Activated CD4-positive, alpha-beta T cell treated with anti-CD3 and anti-CD28 coated beads for 36 hours (primary cell): ENCODE results near the gene SEC22C. TPM values are rescaled to one million over a fixed set of nuclear protein-coding genes. Genes with fewer than 3 reads are reported as not detected.
A peak's percentile ranks its signal among the peaks of the same experiment; 100 is the strongest.

ENCODE experiments used
- ATAC-seq: fragments of 200-7000 bp; cut with Tn5 transposase; one replicate; pipeline ENCODE4 v1.10.0; 2021; ENCODE audit warnings: mild to moderate bottlenecking, moderate library complexity
- CTCF ChIA-PET: fragments of 350-600 bp; sonication (Branson Sonifier 250); formaldehyde crosslinking; loops from one replicate; lab custom pipeline; 2021; ENCODE audit warnings: antibody characterized with exemption; lab: Charles Lee
- POLR2A ChIA-PET: fragments of 350-600 bp; sonication (Branson Sonifier 250); formaldehyde crosslinking; loops from one replicate; lab custom pipeline; 2021; ENCODE audit warnings: antibody characterized with exemption, inconsistent platforms; lab: Charles Lee
- DNase-seq: peaks from one replicate; pipeline ENCODE4 v3.0.0-alpha.2; 2020
- H3K27ac Mint-ChIP-seq: one replicate; pipeline ENCODE4 v1.8.0; 2021; ENCODE audit warnings: mixed read lengths
- H3K27me3 Mint-ChIP-seq: one replicate; pipeline ENCODE4 v1.8.0; 2021; ENCODE audit warnings: mixed read lengths
- H3K36me3 Mint-ChIP-seq: one replicate; pipeline ENCODE4 v1.8.0; 2021; ENCODE audit warnings: low read depth, mixed read lengths
- H3K4me1 Mint-ChIP-seq: one replicate; pipeline ENCODE4 v1.8.0; 2021; ENCODE audit warnings: mixed read lengths
- H3K4me3 Mint-ChIP-seq: one replicate; pipeline ENCODE4 v1.8.0; 2021; ENCODE audit warnings: mild to moderate bottlenecking, moderate library complexity, mixed read lengths
- H3K9me3 Mint-ChIP-seq: one replicate; pipeline ENCODE4 v1.8.0; 2021; ENCODE audit warnings: low read depth, mixed read lengths
- intact Hi-C, 2 experiments: fragments of 100-400 bp; cut with DNase I in 1 of 2; cut with micrococcal nuclease in 1 of 2; formaldehyde crosslinking; loops; one replicate each; pipeline versions ENCODE4 v1.14.2 to v1.15.1; 2022 to 2024; cut with DNase I, micrococcal nuclease
- total RNA-seq, 2 experiments: library from RNA; stranded (reverse); gene quantifications; one replicate each; pipeline ENCODE4 v1.2.3, GENCODE V29; 2021

Gene SEC22C
- total RNA-seq, 2 experiments from 2014 or later, result 34.2 to 42.5 TPM

DNA sequence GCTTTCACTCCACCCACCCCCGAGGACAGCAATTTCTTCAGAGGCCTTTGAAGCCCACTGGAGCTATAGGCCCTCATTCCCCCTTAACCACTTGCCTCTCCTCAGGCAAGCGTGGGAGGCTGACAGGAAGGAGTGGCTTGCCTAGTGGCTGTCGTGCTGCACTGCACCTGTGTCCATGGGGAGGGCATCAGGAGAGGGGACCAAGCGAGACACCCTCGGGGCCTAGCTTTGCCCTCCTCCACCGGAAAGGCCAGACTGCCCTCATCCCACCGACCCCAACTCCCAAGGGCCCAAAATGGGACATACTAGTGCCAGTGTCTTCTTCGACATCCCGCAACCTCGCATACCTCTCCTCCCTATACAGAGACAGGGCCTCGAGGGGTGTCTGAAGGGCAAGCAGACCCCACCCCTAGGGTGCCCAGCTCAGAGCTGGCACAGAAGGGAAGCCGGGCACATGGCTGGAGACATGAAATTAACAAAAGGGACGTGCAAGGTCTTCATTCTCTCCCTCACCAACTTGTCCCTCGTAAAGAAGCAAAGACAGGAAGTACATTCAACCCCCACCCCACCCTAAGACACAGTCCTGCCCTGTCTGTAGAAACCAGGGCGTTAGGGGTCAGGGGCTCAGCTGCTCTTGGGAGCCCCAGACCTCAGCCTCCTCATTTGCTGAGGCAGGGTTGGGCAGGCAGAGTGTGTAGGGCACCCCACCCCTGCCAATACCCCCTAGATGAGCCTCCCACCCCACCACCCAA lies 55.0 kb downstream of the SEC22C start:
- no peaks in the 10 kb centered on the region for H3K9me3 Mint-ChIP-seq
- ATAC-seq (peak; percentile 88), DNase-seq (peak; percentile 77)
- H3K27ac Mint-ChIP-seq, result peak overlapping the region; percentile 86
- H3K4me1 Mint-ChIP-seq, result peaks cover 64% of the 10 kb centered on the region
- intact Hi-C loops, result no loop called here
- no peak overlapping the region for H3K4me3 Mint-ChIP-seq
- peaks cover 12% of the 10 kb centered on the region for H3K36me3 Mint-ChIP-seq
- ChIA-PET CTCF (interaction anchor here (0.6 to 2.0 kb wide), 9 partner anchors 10 to 197 kb away, joined by 3 to 12 read pairs (median 4); partner anchors contain the start of gene VIPR1), POLR2A (interaction anchor here (0.5 kb wide), 1 partner anchor 92 kb away, joined by 4 read pairs; no protein-coding TSS in a partner anchor)
- H3K27me3 Mint-ChIP-seq, result no peaks in the 10 kb centered on the region

DNA sequence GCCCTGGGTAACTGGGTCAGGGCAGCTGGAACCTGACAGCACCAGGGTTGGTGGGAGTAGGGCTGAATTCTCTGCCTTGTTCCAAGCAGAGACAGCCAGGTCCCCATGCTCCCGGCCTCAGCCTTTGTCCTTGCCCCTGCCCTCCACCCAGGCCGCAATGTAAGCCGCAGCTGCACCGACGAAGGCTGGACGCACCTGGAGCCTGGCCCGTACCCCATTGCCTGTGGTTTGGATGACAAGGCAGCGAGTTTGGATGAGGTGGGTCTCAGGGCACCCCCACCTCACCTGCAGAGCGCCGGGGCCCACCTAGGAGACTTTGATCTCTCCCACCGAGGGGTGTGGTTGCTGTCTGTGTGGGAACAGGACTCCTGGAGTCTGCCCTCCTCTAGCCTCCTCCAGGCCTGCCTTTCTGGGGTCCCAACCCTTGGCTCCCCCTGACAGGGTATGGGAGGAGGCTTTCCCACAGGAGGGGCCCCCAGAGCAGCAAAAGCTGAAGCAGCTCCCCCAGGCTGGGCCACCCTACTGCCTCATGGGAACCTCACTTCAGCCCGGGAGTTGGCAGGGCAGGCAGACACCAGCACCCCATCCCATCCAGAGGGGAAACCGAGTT lies 55.9 kb downstream of the SEC22C start:
- ChIA-PET POLR2A (interaction anchor here (0.5 to 0.7 kb wide), 2 partner anchors 93 to 308 kb away, joined by 3 to 4 read pairs; no protein-coding TSS in a partner anchor), CTCF (interaction anchor here (0.6 to 2.0 kb wide), 8 partner anchors 8 to 198 kb away, joined by 3 to 12 read pairs (median 4); partner anchors contain the start of gene VIPR1)
- DNase-seq (no peak), ATAC-seq (no peak)
- intact Hi-C loops, result no loop called here
- H3K36me3 Mint-ChIP-seq, result peaks cover 17% of the 10 kb centered on the region
- H3K27ac Mint-ChIP-seq, result peak overlapping the region; percentile 86
- no peaks in the 10 kb centered on the region for H3K9me3 Mint-ChIP-seq
- no peaks in the 10 kb centered on the region for H3K27me3 Mint-ChIP-seq
- H3K4me1 Mint-ChIP-seq, result peaks cover 58% of the 10 kb centered on the region
- H3K4me3 Mint-ChIP-seq, result no peak overlapping the region

DNA sequence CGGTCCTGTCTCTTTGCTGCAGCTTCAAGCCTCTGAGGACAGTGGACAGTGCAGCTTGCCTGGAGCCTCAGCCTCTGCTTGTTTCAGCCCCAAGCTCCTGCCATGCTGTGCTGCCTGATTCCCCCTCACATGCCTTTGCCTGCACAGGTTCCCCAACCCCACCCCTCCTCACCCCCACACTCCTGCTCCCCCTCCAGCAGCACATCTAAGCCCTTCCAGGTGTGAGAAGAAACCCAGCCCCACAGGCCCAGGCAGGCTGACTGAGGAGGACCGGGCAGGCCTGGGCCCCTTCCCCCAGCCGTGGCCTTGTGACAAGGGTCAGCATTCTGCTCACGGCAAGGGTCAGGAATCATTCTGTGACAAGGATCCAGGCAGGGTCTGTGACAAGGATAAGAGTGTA lies 56.6 kb downstream of the SEC22C start:
- H3K4me1 Mint-ChIP-seq, result peaks cover 58% of the 10 kb centered on the region
- ChIA-PET POLR2A (interaction anchor here (0.7 kb wide), 1 partner anchor 307 kb away, joined by 3 read pairs; no protein-coding TSS in a partner anchor), CTCF (interaction anchor here (0.6 to 1.1 kb wide), 3 partner anchors 9 to 278 kb away, joined by 3 read pairs; no protein-coding TSS in a partner anchor)
- intact Hi-C loops, result no loop called here
- ATAC-seq (no peak), DNase-seq (no peak)
- no peak overlapping the region for H3K27ac Mint-ChIP-seq
- peaks cover 17% of the 10 kb centered on the region for H3K36me3 Mint-ChIP-seq
- H3K27me3 Mint-ChIP-seq, result no peaks in the 10 kb centered on the region
- no peak overlapping the region for H3K4me3 Mint-ChIP-seq
- H3K9me3 Mint-ChIP-seq, result no peaks in the 10 kb centered on the region

DNA sequence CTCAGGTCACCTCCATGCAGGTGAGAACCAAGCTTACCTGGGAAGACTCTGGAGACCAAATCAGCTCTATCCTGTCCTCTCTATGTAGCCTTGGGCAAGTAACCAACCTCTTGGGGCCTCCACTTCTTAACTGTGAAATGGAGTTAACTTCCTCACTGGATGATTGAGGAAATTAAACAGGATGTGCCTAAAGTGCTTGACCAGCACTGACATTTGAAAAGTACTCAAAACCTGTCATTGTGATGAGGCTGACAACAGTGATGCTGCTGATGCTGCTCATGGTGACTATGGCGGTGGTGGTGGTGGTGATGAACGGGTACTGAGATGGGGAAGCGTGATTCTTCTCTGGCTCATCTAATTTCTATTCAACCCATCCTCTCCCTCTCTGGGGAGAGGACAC lies 57.0 kb downstream of the SEC22C start:
- CTCF ChIA-PET, result interaction anchor here (0.6 to 1.4 kb wide), 5 partner anchors 17 to 277 kb away, joined by 3 to 4 read pairs (median 3); no protein-coding TSS in a partner anchor
- Mint-ChIP-seq H3K4me1 (peaks cover 58% of the 10 kb centered on the region), H3K27ac (no peak overlapping the region), H3K4me3 (no peak overlapping the region), H3K36me3 (peaks cover 16% of the 10 kb centered on the region), H3K9me3 (no peaks in the 10 kb centered on the region), H3K27me3 (no peaks in the 10 kb centered on the region)
- intact Hi-C loops, result no loop called here
- DNase-seq, result no peak
- POLR2A ChIA-PET, result interaction anchor here (0.7 kb wide), 1 partner anchor 307 kb away, joined by 3 read pairs; no protein-coding TSS in a partner anchor
- ATAC-seq, result no peak

DNA sequence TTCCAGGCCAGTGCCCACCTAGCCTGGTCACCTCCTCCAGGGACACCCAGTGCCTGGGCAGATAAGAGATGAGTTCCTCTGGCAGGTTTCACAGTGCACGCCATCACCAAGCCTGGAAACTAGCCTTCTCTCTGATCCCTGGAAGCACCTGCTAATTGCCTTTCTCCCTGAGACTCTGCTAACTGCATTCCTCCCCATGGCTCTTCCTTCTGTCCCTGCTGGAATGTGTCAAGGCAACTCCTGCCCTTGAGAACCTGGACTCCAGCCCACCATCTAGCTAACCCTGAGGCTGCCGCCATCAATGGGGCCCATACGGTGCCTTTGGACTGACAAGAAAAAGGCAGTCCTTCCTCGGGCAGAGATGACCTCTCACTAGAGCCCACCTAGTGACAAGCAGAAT lies 60.9 kb downstream of the SEC22C start:
- no peak overlapping the region for H3K4me3 Mint-ChIP-seq
- H3K27me3 Mint-ChIP-seq, result no peaks in the 10 kb centered on the region
- no peaks in the 10 kb centered on the region for H3K9me3 Mint-ChIP-seq
- ATAC-seq (no peak), DNase-seq (no peak)
- ChIA-PET POLR2A (no interaction called here), CTCF (interaction anchor here (2.1 kb wide), 1 partner anchor 19 kb away, joined by 16 read pairs; the partner anchor contains the start of gene VIPR1)
- H3K36me3 Mint-ChIP-seq, result peaks cover 16% of the 10 kb centered on the region
- no peak overlapping the region for H3K27ac Mint-ChIP-seq
- intact Hi-C loops, result no loop called here
- H3K4me1 Mint-ChIP-seq, result peaks cover 32% of the 10 kb centered on the region

DNA sequence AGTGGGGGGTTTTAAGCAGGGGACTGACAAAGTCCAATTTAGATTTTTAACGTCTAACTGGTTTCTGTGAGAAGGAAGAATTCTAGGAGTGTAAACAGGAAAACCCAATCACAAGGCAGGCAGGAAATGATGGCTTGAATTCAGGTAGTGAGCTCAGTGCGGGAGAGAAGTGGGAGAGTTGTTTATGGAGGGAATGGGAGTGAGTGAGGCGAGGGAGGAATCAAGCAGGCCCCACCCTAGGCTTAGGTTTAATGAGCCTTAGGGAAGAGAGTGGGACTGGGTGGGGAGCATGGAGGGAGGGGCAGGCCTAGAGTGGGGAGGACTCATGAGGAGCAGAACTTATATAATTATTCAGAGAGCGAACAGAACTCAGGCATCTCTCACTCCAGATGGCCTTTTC lies 61.4 kb downstream of the SEC22C start:
- Mint-ChIP-seq H3K4me3 (no peak overlapping the region), H3K9me3 (no peaks in the 10 kb centered on the region), H3K36me3 (peaks cover 16% of the 10 kb centered on the region), H3K27ac (peak overlapping the region; percentile 62), H3K4me1 (peaks cover 31% of the 10 kb centered on the region), H3K27me3 (no peaks in the 10 kb centered on the region)
- ATAC-seq (no peak), DNase-seq (no peak)
- ChIA-PET POLR2A (no interaction called here), CTCF (interaction anchor here (1.0 to 2.1 kb wide), 3 partner anchors 10 to 18 kb away, joined by 3 to 16 read pairs (median 5); partner anchors contain the start of gene VIPR1)
- intact Hi-C loops, result no loop called here

DNA sequence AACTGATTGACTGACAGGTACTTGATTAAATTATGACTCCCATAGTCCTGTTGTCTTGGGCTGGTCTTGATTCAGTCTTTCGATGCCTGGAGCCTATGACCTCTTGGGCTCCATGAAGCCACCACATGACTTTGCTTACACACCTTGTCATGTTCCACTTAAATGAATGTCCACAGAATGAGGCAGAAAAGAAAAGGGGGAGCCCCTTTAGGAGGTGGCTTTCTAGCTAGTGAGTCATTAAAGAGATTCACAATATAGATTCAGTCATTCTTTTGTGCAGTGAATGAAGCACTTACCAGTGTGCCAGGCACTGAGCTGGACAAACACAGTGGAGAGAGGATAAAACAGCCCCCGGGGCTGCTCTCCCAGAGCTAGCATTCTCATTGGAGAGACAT lies 62.2 kb downstream of the SEC22C start:
- peak; percentile 39 for DNase-seq
- H3K36me3 Mint-ChIP-seq, result peaks cover 16% of the 10 kb centered on the region
- CTCF ChIA-PET, result interaction anchor here (1.0 to 2.1 kb wide), 5 partner anchors 9 to 94 kb away, joined by 3 to 16 read pairs (median 5); partner anchors contain the start of gene VIPR1
- H3K27ac Mint-ChIP-seq, result peak overlapping the region; percentile 89
- no peaks in the 10 kb centered on the region for H3K9me3 Mint-ChIP-seq
- H3K27me3 Mint-ChIP-seq, result no peaks in the 10 kb centered on the region
- H3K4me3 Mint-ChIP-seq, result no peak overlapping the region
- intact Hi-C loops, result loop anchor here in 1 of 2 experiments (1.0 kb wide), 2 partner anchors 17 kb away; partner anchors contain the start of gene VIPR1
- ATAC-seq, result peak; percentile 98
- POLR2A ChIA-PET, result no interaction called here
- H3K4me1 Mint-ChIP-seq, result peaks cover 27% of the 10 kb centered on the region

DNA sequence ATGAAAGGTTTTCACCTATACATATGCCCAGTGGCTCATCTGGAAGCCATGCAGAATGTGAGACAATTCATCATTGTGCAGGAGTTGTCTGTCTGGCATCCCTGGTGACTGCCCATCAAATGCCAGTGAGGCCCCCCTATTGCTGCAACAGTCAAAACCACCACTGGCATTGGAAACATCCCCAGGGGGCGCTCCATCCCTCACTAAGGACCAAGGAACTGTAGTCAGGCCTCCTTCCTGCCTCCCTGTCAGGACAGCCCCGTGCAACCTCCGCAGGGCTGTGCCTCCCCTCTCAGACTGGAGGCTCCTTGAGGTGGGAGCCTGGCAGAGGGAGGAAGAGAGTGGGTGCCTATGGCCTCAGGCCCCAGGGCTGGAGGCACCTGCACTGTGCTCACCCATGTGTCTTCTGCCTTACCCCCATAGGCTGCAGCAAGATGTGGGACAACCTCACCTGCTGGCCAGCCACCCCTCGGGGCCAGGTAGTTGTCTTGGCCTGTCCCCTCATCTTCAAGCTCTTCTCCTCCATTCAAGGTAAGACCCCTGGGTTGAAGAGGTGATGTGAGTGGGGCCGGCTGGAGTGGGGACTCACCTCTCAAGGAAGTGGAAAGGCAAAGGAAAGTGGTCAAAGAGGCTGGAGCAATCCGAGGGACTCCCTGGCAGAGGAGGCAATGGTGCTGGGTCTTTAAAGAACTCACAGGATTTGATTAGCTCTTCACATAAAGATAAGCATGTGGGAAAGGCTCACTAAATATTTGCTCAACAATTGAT lies 62.8 kb downstream of the SEC22C start:
- no peaks in the 10 kb centered on the region for H3K27me3 Mint-ChIP-seq
- CTCF ChIA-PET, result interaction anchor here (1.0 to 2.1 kb wide), 5 partner anchors 9 to 95 kb away, joined by 3 to 16 read pairs (median 5); partner anchors contain the start of gene VIPR1

DNA sequence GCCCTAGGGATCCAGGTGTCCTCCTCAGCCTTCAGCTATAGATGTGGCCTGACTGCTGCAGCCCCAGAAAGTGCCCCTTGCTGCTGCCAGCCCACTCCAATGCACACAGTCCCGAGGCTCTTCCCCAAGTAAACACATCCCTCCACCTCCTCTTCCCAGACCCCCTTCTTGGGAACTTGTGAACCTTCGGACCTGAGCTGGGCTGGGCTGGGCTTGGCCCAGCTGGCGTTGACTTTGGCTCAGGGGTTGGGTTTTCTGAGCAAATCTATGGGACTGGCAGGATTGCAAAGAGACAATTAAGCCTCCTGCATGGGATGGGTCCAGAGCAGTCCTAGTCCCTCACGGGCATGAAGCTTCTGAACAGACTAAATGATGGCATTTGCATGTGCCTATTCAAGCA lies 64.7 kb downstream of the SEC22C start:
- H3K36me3 Mint-ChIP-seq, result peaks cover 9% of the 10 kb centered on the region
- H3K27me3 Mint-ChIP-seq, result no peaks in the 10 kb centered on the region
- ATAC-seq (no peak), DNase-seq (no peak)
- H3K27ac Mint-ChIP-seq, result no peak overlapping the region
- H3K9me3 Mint-ChIP-seq, result no peaks in the 10 kb centered on the region
- H3K4me3 Mint-ChIP-seq, result no peak overlapping the region
- ChIA-PET POLR2A (interaction anchor here (1.0 kb wide), 1 partner anchor 15 kb away, joined by 3 read pairs; the partner anchor contains the start of gene VIPR1), CTCF (interaction anchor here (0.9 to 2.0 kb wide), 3 partner anchors 15 to 19 kb away, joined by 3 to 5 read pairs (median 4); no protein-coding TSS in a partner anchor)
- H3K4me1 Mint-ChIP-seq, result peaks cover 27% of the 10 kb centered on the region
- intact Hi-C loops, result no loop called here

More for the DNA sequence above, 62.8 kb downstream of the SEC22C start:
- no peaks in the 10 kb centered on the region for H3K9me3 Mint-ChIP-seq
- peaks cover 15% of the 10 kb centered on the region for H3K36me3 Mint-ChIP-seq
- intact Hi-C loops, result loop anchor here in 1 of 2 experiments (1.0 kb wide), 2 partner anchors 17 kb away; partner anchors contain the start of gene VIPR1
- no peak overlapping the region for H3K4me3 Mint-ChIP-seq
- H3K4me1 Mint-ChIP-seq, result peaks cover 27% of the 10 kb centered on the region
- peak; percentile 53 for DNase-seq
- H3K27ac Mint-ChIP-seq, result no peak overlapping the region
- POLR2A ChIA-PET, result no interaction called here
- ATAC-seq, result no peak

DNA sequence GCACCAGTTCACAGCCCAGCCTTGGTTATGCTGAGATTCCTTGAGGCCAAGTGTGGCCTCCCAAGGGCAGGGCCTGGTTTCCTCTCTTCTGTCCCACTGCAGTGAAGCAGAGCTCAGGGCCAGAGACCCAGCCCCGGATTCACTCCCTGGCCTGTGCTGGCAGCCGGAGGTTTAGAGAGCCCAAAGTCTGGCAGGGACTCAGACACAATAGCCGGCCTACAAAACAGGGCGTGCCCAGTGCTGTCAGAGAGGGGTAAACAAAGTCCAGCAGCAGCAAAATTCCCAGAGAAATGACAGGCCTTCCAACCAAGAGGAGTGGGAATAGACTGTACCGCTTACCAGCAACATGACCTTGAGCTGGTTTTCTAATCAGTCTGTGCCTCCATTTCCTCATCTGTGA lies 65.3 kb downstream of the SEC22C start:
- H3K27me3 Mint-ChIP-seq, result no peaks in the 10 kb centered on the region
- intact Hi-C loops, result no loop called here
- H3K36me3 Mint-ChIP-seq, result peaks cover 9% of the 10 kb centered on the region
- no peak overlapping the region for H3K27ac Mint-ChIP-seq
- no peak overlapping the region for H3K4me3 Mint-ChIP-seq
- ATAC-seq, result no peak
- DNase-seq, result no peak
- CTCF ChIA-PET, result interaction anchor here (0.8 to 2.0 kb wide), 4 partner anchors 9 to 20 kb away, joined by 3 to 5 read pairs (median 4); no protein-coding TSS in a partner anchor
- POLR2A ChIA-PET, result interaction anchor here (1.0 kb wide), 1 partner anchor 14 kb away, joined by 3 read pairs; the partner anchor contains the start of gene VIPR1
- H3K9me3 Mint-ChIP-seq, result no peaks in the 10 kb centered on the region
- peaks cover 29% of the 10 kb centered on the region for H3K4me1 Mint-ChIP-seq
